H1 (cell line): Measurements from ENCODE around the gene TPST2. TPM values are rescaled to one million over a fixed set of nuclear protein-coding genes. Genes with fewer than 3 reads are reported as not detected.

ENCODE experiments used
- BRCA1 ChIP-seq: IDR thresholded peaks from 2 replicates; pipeline ENCODE4 v1.6.1; 2012; ENCODE audit warnings: low read depth, low read length, improper control_type of control experiment
- E2F6 ChIP-seq: IDR thresholded peaks from 2 replicates; pipeline ENCODE4 v1.6.1; 2012; ENCODE audit warnings: inconsistent platforms
- FOSL1 ChIP-seq: IDR thresholded peaks from 2 replicates; pipeline ENCODE4 v1.6.1; 2011; ENCODE audit warnings: mild to moderate bottlenecking, low read depth, low read length, moderate library complexity; ENCODE audit not compliant: insufficient read depth
- SIRT6 ChIP-seq: IDR thresholded peaks from one replicate; pipeline ENCODE4 v1.7.1; 2012; ENCODE audit warnings: low read length, inconsistent platforms
- SP1 ChIP-seq: IDR thresholded peaks from 2 replicates; pipeline ENCODE4 v1.6.1; 2011; ENCODE audit warnings: low read depth, low read length
- TAF1 ChIP-seq: IDR thresholded peaks from 2 replicates; pipeline ENCODE4 v1.6.1; 2011; ENCODE audit warnings: mild to moderate bottlenecking, low read depth, low read length
- polyA plus RNA-seq, 7 experiments: library from polyadenylated mRNA; depleted of rRNA in 3 of 7; stranded (reverse) in 5 of 7; unstranded in 2 of 7; fragments of >200 nt in 5 of 7; fragments of 200-250 nt in 2 of 7; gene quantifications; 1 replicate in 5 of 7; 2 replicates in 1 of 7; 4 replicates in 1 of 7; pipeline versions ENCODE4 v1.2.1 to v1.2.3, GENCODE V29; 2011 to 2013; ENCODE audit warnings: missing spikeins in 2 of 7, mixed read lengths in 2 of 7
- total RNA-seq: library from RNA; stranded (reverse); fragmentation: NEBNext Ultra II Directional; extraction: Animal tissue kit (Norgen Biotek cat#: 25700); gene quantifications from 2 replicates; pipeline ENCODE4 v1.2.1, GENCODE V29; 2021

The TPST2 gene
- total and polyA plus RNA-seq, 2 of the 8 experiments (the other 6 are each of a cell fraction or from before 2014, with no cell fraction given) = 58.8 to 143 TPM

- no peak for TF ChIP-seq BRCA1
- no peak for TF ChIP-seq SP1
- no peak for TF ChIP-seq E2F6
- TF ChIP-seq FOSL1 = no peak
- TF ChIP-seq SIRT6 = no peak
- no peak for TF ChIP-seq TAF1
These were observed 37.5 kb downstream of the TPST2 start (continued) for GRCh38 chr22:26552466-26552865.
